Fibroblast of mammary gland (primary cell): ENCODE data around the gene TMEM63C.

ENCODE experiments used
- DNase-seq: peaks from one replicate; pipeline ENCODE4 v3.0.0-alpha.2; 2010; ENCODE audit warnings: low read depth
- H3K4me3 ChIP-seq: 2 replicates; pipeline ENCODE4 v1.5.1; 2011; ENCODE audit warnings: low read depth, mild to moderate bottlenecking, low read length, moderate library complexity; ENCODE audit not compliant: control insufficient read depth
- CTCF ChIP-seq: conservative IDR thresholded peaks from 2 replicates; pipeline ENCODE4 v1.5.1; 2011; ENCODE audit warnings: low read depth, low read length, inconsistent platforms; ENCODE audit not compliant: control insufficient read depth, insufficient read depth

TMEM63C gene

GRCh38 chr14:77177702-77178101 lies 3.9 kb upstream of the TMEM63C start:
- peak; percentile 19 for DNase-seq
- no peak overlapping the region for H3K4me3 ChIP-seq
- no peak for TF ChIP-seq CTCF

- no peak for TF ChIP-seq CTCF
- no peak for DNase-seq
Observed at GRCh38 chr14:77178656-77179055, 2.9 kb upstream of the TMEM63C start.

GRCh38 chr14:77180726-77181602 lies 634 bp upstream of the TMEM63C start:
- DNase-seq: no peak
- H3K4me3 ChIP-seq: no peak overlapping the region
- TF ChIP-seq CTCF: no peak

More at GRCh38 chr14:77178656-77179055, 2.9 kb upstream of the TMEM63C start:
- no peak overlapping the region for H3K4me3 ChIP-seq

DNA sequence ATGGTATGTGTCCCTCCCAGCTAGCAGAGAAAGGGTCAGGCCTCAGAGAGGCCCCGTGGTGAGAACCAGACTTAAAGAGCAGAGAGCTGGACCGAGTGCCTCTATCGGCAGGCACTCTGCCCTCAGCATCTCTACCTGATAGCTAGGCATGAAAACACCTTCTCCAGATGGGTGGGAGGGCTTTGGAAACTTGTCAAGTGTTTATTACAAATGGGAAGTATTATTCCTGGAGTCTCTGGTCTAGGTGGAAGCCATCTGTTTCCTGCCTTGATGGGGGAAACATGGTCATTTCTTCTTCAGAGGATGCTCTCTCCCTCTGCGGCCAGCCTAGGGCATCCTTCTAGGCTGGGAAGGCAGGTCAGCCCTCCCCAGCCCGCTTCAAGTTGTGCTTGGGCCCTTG lies 2.3 kb downstream of the TMEM63C start:
- TF ChIP-seq CTCF: no peak
- H3K4me3 ChIP-seq: no peak overlapping the region
- no peak for DNase-seq

- DNase-seq: no peak
- TF ChIP-seq CTCF: no peak
- no peak overlapping the region for H3K4me3 ChIP-seq
Observed at GRCh38 chr14:77184396-77185092, 2.9 kb downstream of the TMEM63C start.

DNA sequence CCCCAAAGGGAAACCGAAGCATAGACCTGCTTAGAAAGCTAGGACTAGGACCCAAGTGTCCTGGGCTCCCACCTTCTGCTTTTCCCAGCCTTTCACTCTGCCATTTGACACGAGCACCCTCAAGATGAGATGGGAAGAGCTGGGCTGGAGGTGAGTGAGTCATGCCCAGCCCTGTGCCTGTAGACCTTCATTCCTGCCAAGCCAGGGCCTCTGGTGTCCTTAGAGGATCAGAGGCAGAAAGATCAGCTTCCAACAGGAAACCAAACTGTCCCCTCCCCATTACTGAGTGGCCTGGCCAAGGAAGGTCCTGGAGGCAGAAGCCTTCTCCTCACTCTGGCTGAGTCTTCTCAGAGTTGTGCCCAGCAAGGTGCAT lies 3.5 kb downstream of the TMEM63C start:
- H3K4me3 ChIP-seq: no peak overlapping the region
- TF ChIP-seq CTCF: no peak
- no peak for DNase-seq
